Adrenal gland (tissue), 5 donors: ENCODE results near the gene MYH7.

Experiments used
- CTCF ChIP-seq, 6 experiments: fragments of 450-650 bp in 4 of 6; fragments of 200-600 bp in 2 of 6; sonication (generic) in 1 of 6; IDR thresholded peaks; 1 replicate in 5 of 6; 2 replicates in 1 of 6; pipeline versions ENCODE4 v1.5.1 to v1.8.0; 2016 to 2021; ENCODE audit warnings: antibody characterized with exemption in 6 of 6, mild to moderate bottlenecking in 2 of 6, moderate library complexity in 1 of 6
- POLR2A ChIP-seq, 2 donors: fragments of 450-650 bp; IDR thresholded peaks; one replicate each; pipeline ENCODE4 v1.6.1; 2017; ENCODE audit warnings: antibody characterized with exemption in 2 of 2, mild to moderate bottlenecking in 2 of 2, moderate library complexity in 1 of 2
- donor health status: DM: no; HTN: no; CAD: no.

GRCh38 chr14:23378612-23379220, 56.7 kb downstream of the MYH7 start:
- TF ChIP-seq CTCF (IDR thresholded peaks at IDR 0.05) (no peak), POLR2A (IDR thresholded peaks at IDR 0.05) (no peak)
